Liver (tissue), 3 donors: ENCODE measurements around the gene SNRNP27.

ENCODE experiments used
- CTCF ChIP-seq: fragments of 150-350 bp; IDR thresholded peaks from 2 replicates; pipeline ENCODE4 v1.5.1; 2017; ENCODE audit warnings: improper control_type of control experiment, low read depth, low read length; ENCODE audit not compliant: missing input control
- EGR1 ChIP-seq, 2 donors: IDR thresholded peaks; 2 replicates each; pipeline ENCODE4 v1.6.1; 2016 to 2018; ENCODE audit warnings: antibody characterized with exemption in 2 of 2, low read depth in 2 of 2
- SP1 ChIP-seq: IDR thresholded peaks from 2 replicates; pipeline ENCODE4 v1.6.1; 2018; ENCODE audit warnings: antibody characterized with exemption, mild to moderate bottlenecking
- donor health status: healthy.
- donor health status: healthy.

- TF ChIP-seq CTCF (no peak), SP1 (no peak), EGR1 (IDR thresholded peaks at IDR 0.05; ENCODE audit: low read depth in 2 of 2) (no peak)
Observed at GRCh38 chr2:69846182-69847067, 47.3 kb upstream of the SNRNP27 start.
